ENCODE measurements around the gene HDHD5. TPM values are rescaled to one million over a fixed set of nuclear protein-coding genes. Genes with fewer than 3 reads are reported as not detected.

Gene HDHD5
- total RNA-seq, 1 experiment from 2014 or later = 59.4 TPM

- H3K27ac ChIP-seq (ENCODE audit: low read depth, low read length, poor library complexity, severe bottlenecking) = no peak overlapping the region
- no peaks in the 10 kb centered on the region for H3K9me3 ChIP-seq (ENCODE audit: low read depth, low read length, poor library complexity, severe bottlenecking)
- H3K27me3 ChIP-seq (replicated peaks; ENCODE audit: insufficient read depth, low read depth, low read length, poor library complexity) = no peaks in the 10 kb centered on the region
- no peaks in the 10 kb centered on the region for H3K4me1 ChIP-seq (ENCODE audit: insufficient read depth, low read length, poor library complexity, severe bottlenecking)
- no peak overlapping the region for H3K4me3 ChIP-seq (ENCODE audit: low read depth, low read length, poor library complexity, severe bottlenecking)
- BruUV-seq (replicated peaks) = no TSS peak
- no peak for DNase-seq (ENCODE audit: low spot score)
- CTCF ChIA-PET = no interaction called here
- POLR2A ChIA-PET (ENCODE audit: low non-redundant PET) = no interaction called here
- TF ChIP-seq EZH2 (IDR thresholded peaks at IDR 0.05; ENCODE audit: borderline replicate concordance, low read depth, low read length, poor library complexity, severe bottlenecking) = no peak
- TF ChIP-seq, protein P1, sequence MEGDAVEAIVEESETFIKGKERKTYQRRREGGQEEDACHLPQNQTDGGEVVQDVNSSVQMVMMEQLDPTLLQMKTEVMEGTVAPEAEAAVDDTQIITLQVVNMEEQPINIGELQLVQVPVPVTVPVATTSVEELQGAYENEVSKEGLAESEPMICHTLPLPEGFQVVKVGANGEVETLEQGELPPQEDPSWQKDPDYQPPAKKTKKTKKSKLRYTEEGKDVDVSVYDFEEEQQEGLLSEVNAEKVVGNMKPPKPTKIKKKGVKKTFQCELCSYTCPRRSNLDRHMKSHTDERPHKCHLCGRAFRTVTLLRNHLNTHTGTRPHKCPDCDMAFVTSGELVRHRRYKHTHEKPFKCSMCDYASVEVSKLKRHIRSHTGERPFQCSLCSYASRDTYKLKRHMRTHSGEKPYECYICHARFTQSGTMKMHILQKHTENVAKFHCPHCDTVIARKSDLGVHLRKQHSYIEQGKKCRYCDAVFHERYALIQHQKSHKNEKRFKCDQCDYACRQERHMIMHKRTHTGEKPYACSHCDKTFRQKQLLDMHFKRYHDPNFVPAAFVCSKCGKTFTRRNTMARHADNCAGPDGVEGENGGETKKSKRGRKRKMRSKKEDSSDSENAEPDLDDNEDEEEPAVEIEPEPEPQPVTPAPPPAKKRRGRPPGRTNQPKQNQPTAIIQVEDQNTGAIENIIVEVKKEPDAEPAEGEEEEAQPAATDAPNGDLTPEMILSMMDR (conservative IDR thresholded peaks at IDR 0.05; ENCODE audit: low read depth, low read length) = no peak
- no peaks in the 10 kb centered on the region for H3K36me3 ChIP-seq (ENCODE audit: insufficient read depth, low read length, poor library complexity, severe bottlenecking)
- intact Hi-C loops (cut with micrococcal nuclease; ENCODE audit: unreplicated experiment) = loop anchor here (10.0 kb wide), 1 partner anchor 391 kb away; no protein-coding TSS in a partner anchor
Measured at GRCh38 chr22:17113600-17113999, 45.5 kb downstream of the HDHD5 start.

DNA sequence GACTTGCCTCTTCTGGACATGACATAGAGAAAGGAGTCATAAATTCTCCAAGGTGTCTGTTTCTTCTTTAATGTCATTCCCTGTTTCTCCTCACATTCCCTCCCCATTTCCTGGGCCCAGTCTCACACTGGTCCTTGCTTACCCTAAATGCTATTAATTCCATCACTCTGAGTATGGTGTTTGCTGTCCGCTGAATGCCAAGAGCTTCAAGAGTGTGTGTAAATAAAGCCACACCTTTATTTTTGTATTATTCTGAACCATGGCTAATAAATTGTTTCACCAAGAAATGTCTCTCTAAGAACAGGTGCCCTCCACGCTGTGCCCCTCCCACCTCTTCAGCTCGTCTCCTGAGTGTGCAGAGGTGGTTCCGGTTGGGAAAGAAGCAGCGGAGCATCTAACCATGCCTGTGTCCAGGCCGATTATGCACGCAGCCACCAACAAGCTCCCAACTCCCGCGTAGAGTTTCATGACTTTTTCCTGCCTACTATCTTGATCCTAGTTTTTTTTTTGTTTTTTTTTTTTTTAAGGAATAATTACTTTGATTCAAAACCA is 46.5 kb downstream of the HDHD5 start:
- Histone ChIP-seq H3K4me3 (ENCODE audit: low read depth, low read length, poor library complexity, severe bottlenecking) (no peak overlapping the region), H3K36me3 (ENCODE audit: insufficient read depth, low read length, poor library complexity, severe bottlenecking) (no peaks in the 10 kb centered on the region), H3K4me1 (ENCODE audit: insufficient read depth, low read length, poor library complexity, severe bottlenecking) (no peaks in the 10 kb centered on the region), H3K27ac (ENCODE audit: low read depth, low read length, poor library complexity, severe bottlenecking) (no peak overlapping the region), H3K27me3 (replicated peaks; ENCODE audit: insufficient read depth, low read depth, low read length, poor library complexity) (no peaks in the 10 kb centered on the region), H3K9me3 (ENCODE audit: low read depth, low read length, poor library complexity, severe bottlenecking) (no peaks in the 10 kb centered on the region)
- no peak for DNase-seq (ENCODE audit: low spot score)
- TF ChIP-seq, protein P1 (conservative IDR thresholded peaks at IDR 0.05; ENCODE audit: low read depth, low read length) = no peak
- TF ChIP-seq EZH2 (IDR thresholded peaks at IDR 0.05; ENCODE audit: borderline replicate concordance, low read depth, low read length, poor library complexity, severe bottlenecking) = no peak
- POLR2A ChIA-PET (ENCODE audit: low non-redundant PET) = no interaction called here
- CTCF ChIA-PET = no interaction called here
- BruUV-seq (replicated peaks) = no TSS peak
- intact Hi-C loops (cut with micrococcal nuclease; ENCODE audit: unreplicated experiment) = loop anchor here (10.0 kb wide), 1 partner anchor 392 kb away; no protein-coding TSS in a partner anchor

GRCh38 chr22:17110791-17111550 is 48.1 kb downstream of the HDHD5 start:
- Histone ChIP-seq H3K27ac (ENCODE audit: low read depth, low read length, poor library complexity, severe bottlenecking) (no peak overlapping the region), H3K9me3 (ENCODE audit: low read depth, low read length, poor library complexity, severe bottlenecking) (no peaks in the 10 kb centered on the region), H3K4me1 (ENCODE audit: insufficient read depth, low read length, poor library complexity, severe bottlenecking) (no peaks in the 10 kb centered on the region), H3K36me3 (ENCODE audit: insufficient read depth, low read length, poor library complexity, severe bottlenecking) (no peaks in the 10 kb centered on the region), H3K4me3 (ENCODE audit: low read depth, low read length, poor library complexity, severe bottlenecking) (no peak overlapping the region), H3K27me3 (replicated peaks; ENCODE audit: insufficient read depth, low read depth, low read length, poor library complexity) (no peaks in the 10 kb centered on the region)
- ChIA-PET CTCF (interaction anchor here (0.7 kb wide), 1 partner anchor 390 kb away, joined by 3 read pairs; no protein-coding TSS in a partner anchor), POLR2A (ENCODE audit: low non-redundant PET) (no interaction called here)
- DNase-seq (ENCODE audit: low spot score) = no peak
- no TSS peak for BruUV-seq (replicated peaks)
- intact Hi-C loops (cut with micrococcal nuclease; ENCODE audit: unreplicated experiment) = loop anchor here (10.0 kb wide), 1 partner anchor 394 kb away; no protein-coding TSS in a partner anchor
- no peak for TF ChIP-seq EZH2 (IDR thresholded peaks at IDR 0.05; ENCODE audit: borderline replicate concordance, low read depth, low read length, poor library complexity, severe bottlenecking)
- TF ChIP-seq, protein P1 (conservative IDR thresholded peaks at IDR 0.05; ENCODE audit: low read depth, low read length) = no peak
